Stomach (tissue), 9 donors: Measurements from ENCODE around the gene BTBD2. TPM values are rescaled to one million over a fixed set of nuclear protein-coding genes. Genes with fewer than 3 reads are reported as not detected.

ENCODE experiments used
- DNase-seq, 2 donors: peaks; one replicate each; pipeline versions ENCODE4 v3.0.0 to v3.0.0-alpha.2; 2013 to 2019
- H3K27ac ChIP-seq, 5 donors: fragments of 200-600 bp in 4 of 5; sonication (generic) in 4 of 5; one replicate each; pipeline ENCODE4 v1.5.1; 2013 to 2019; ENCODE audit warnings: mild to moderate bottlenecking in 1 of 5, moderate library complexity in 1 of 5
- H3K27me3 ChIP-seq, 3 donors: fragments of 200-600 bp; sonication (generic); one replicate each; pipeline ENCODE4 v1.5.1; 2017 to 2019; ENCODE audit warnings: mixed run types in 1 of 3
- H3K36me3 ChIP-seq, 4 donors: fragments of 200-600 bp; sonication (generic); 1 replicate in 3 of 4; 2 replicates in 1 of 4; pipeline ENCODE4 v1.5.1; 2016 to 2019
- H3K4me1 ChIP-seq, 4 donors: fragments of 200-600 bp; sonication (generic); one replicate each; pipeline ENCODE4 v1.5.1; 2016 to 2019
- H3K4me3 ChIP-seq, 4 donors: fragments of 200-600 bp; sonication (generic) in 3 of 4; one replicate each; pipeline ENCODE4 v1.5.1; 2016 to 2019; ENCODE audit warnings: mild to moderate bottlenecking in 1 of 4
- H3K9me3 ChIP-seq, 4 donors: fragments of 200-600 bp; sonication (generic); one replicate each; pipeline ENCODE4 v1.5.1; 2016 to 2019
- CTCF ChIP-seq, 7 experiments: fragments of 450-650 bp in 4 of 7; fragments of 200-600 bp in 3 of 7; sonication (generic) in 3 of 7; IDR thresholded peaks; one replicate each; pipeline ENCODE4 v1.5.1; 2016 to 2019; ENCODE audit warnings: antibody characterized with exemption in 7 of 7, control low read depth in 2 of 7, mild to moderate bottlenecking in 1 of 7
- EP300 ChIP-seq: sonication (generic); formaldehyde crosslinking; IDR thresholded peaks from one replicate; pipeline ENCODE4 v1.6.1; 2017; ENCODE audit warnings: antibody characterized with exemption
- POLR2A ChIP-seq, 4 donors: fragments of 450-650 bp; IDR thresholded peaks; one replicate each; pipeline ENCODE4 v1.6.1; 2016; ENCODE audit warnings: antibody characterized with exemption in 4 of 4, control low read depth in 2 of 4, mild to moderate bottlenecking in 1 of 4, moderate library complexity in 1 of 4
- POLR2AphosphoS5 ChIP-seq, 3 donors: sonication (generic); formaldehyde crosslinking; IDR thresholded peaks; one replicate each; pipeline ENCODE4 v1.6.1; 2016; ENCODE audit warnings: antibody characterized with exemption in 3 of 3
- WGBS, 5 donors: extraction: QIAGEN DNeasy Blood & Tissue Kit in 3 of 5; methylation state at CpG; one replicate each; pipeline versions ENCODE4 v1.1.5 to v1.1.7; 2013 to 2018; 5-methylcytosine and 5-hydroxymethylcytosine counted together
- intact Hi-C: fragments of 100-400 bp; cut with DNase I; formaldehyde crosslinking; loops from one replicate; pipeline ENCODE4 v1.15.1; 2023; ENCODE audit warnings: low total_unique reads
- polyA plus RNA-seq, 3 donors: library from polyadenylated mRNA; stranded (reverse); fragments of 200-250 nt; gene quantifications; one replicate each; pipeline ENCODE4 v1.2.3, GENCODE V29; 2013
- total RNA-seq, 5 donors: library from RNA; depleted of rRNA; stranded (reverse); fragments of >200 nt; gene quantifications; one replicate each; pipeline versions ENCODE4 v1.1.0 to v1.2.3, GENCODE V29; 2014 to 2016
- donor health status: healthy with polysubstance abuse.
- donor health status: Bipolar disorder and iron deficiency.
- donor health status: healthy.

BTBD2 gene
- total and polyA plus RNA-seq, 8 donors = 17.9 to 50.2 (median 37.6) TPM

GRCh38 chr19:1945899-1946298 lies 69.6 kb downstream of the BTBD2 start:
- no peak overlapping the region for H3K4me3 ChIP-seq
- H3K27me3 ChIP-seq = no peaks in the 10 kb centered on the region
- H3K27ac ChIP-seq = no peak overlapping the region
- peaks cover 4 to 25% (median 15%) of the 10 kb centered on the region in 4 donors for H3K36me3 ChIP-seq
- intact Hi-C loops = no loop called here
- peak; percentile 40 to 66 for DNase-seq
- H3K9me3 ChIP-seq = no peaks in the 10 kb centered on the region
- TF ChIP-seq EP300 (no peak), POLR2A (IDR thresholded peaks at IDR 0.05) (no peak), CTCF (IDR thresholded peaks at IDR 0.05) (peak in 3 of 7 experiments; percentile 25 to 47 (median 35)), POLR2AphosphoS5 (IDR thresholded peaks at IDR 0.05) (no peak)
- 77 to 87% (median 82%) methylated on average over 18 of the region's 18 CpGs for WGBS, 5 donors
- H3K4me1 ChIP-seq = peaks cover 25 to 49% (median 37%) of the 10 kb centered on the region in 4 donors

DNA sequence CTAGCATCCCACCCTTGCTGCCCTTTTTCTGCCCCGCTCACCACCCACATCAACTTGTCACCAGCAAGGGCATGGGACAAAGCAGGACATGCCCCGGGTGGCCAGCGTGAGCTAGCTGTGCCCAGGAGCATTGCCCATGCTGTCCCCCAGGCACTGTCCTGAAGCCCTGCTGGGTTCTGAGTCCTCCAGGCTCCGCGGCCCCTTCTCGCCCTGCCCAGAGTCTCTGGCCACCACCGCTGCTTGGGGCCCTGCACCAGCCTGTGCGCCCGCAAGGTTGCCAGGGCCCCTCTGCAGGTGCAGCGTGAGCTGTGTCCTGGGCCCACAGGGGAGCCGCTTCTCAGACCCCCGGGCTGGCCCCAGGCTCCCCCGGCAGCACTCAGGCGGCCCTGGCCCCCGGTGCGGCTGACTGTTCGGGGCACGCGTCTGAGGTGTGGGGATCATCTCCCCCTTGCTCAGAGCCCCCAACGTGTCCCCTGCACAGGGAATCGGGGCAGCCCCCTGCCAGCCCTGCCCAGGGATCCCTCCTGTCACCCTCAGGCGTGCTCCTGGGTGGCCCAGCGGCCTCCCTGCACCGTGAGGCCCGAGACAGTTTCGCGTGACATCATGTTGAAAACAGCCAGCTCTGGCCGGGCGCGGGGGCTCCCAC lies 70.5 kb downstream of the BTBD2 start:
- Histone ChIP-seq H3K4me3 (no peak overlapping the region), H3K4me1 (peaks cover 25 to 51% (median 40%) of the 10 kb centered on the region in 4 donors), H3K36me3 (peaks cover 4 to 18% (median 8%) of the 10 kb centered on the region in 4 donors), H3K27ac (no peak overlapping the region), H3K27me3 (no peaks in the 10 kb centered on the region), H3K9me3 (no peaks in the 10 kb centered on the region)
- TF ChIP-seq CTCF (IDR thresholded peaks at IDR 0.05) = no peak
- no peak for TF ChIP-seq POLR2A (IDR thresholded peaks at IDR 0.05)
- 85 to 91% (median 88%) methylated on average over 10 to 30 of the region's 30 CpGs for WGBS, 5 donors
- no peak for DNase-seq
- intact Hi-C loops = no loop called here

DNA sequence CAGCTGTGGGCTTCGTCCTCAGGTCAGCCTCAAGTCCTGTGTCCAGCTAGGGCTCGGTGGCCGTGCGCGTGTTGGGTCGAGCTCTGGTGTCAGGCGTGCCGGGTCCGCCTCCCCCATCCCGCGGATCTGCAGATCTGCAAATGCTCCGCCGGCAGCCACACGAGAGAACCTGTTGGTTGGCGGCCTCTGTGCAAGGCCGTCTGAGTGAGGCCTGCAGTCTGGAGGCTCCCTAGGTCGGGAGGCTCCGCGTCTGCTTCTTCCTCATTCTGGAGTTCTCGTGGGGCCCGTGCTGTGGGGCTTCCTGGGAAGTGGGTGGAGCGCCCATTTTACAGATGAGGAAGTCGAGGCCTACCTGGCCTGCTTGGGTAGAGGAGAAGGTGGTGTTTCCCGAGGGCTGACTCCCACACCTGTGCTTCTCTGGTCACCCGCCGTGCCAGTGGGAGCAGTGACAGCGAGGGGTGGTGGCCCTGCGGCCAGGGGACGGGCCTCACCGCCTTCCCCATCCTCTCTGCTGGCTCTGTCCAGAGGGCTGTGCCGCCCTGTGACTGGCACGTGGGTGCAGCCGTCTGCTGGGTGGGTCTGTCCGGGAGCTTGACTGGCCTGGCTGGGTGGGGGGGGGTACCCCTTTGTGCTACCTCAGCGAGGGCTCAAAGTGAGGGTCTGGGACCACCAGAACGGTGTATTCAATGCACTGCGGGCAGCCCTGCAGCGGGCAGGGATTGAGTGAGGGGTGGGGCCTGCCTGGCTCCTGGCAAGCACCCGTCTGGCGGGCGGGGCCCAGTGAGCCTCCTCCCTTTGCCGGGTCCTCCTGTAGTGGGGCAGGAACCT lies 71.2 kb downstream of the BTBD2 start:
- Histone ChIP-seq H3K9me3 (no peaks in the 10 kb centered on the region), H3K4me3 (peak overlapping the region in 1 of 4 donors; percentile 9), H3K4me1 (peaks cover 29 to 58% (median 47%) of the 10 kb centered on the region in 4 donors), H3K27me3 (no peaks in the 10 kb centered on the region), H3K36me3 (peaks cover 0 to 11% (median under 1%) of the 10 kb centered on the region in 4 donors), H3K27ac (peak overlapping the region in 2 of 5 donors; percentile 94 to 97)
- peak in 1 of 2 donors; percentile 33 for DNase-seq
- no peak for TF ChIP-seq EP300
- no peak for TF ChIP-seq CTCF (IDR thresholded peaks at IDR 0.05)
- no peak for TF ChIP-seq POLR2A (IDR thresholded peaks at IDR 0.05)
- TF ChIP-seq POLR2AphosphoS5 (IDR thresholded peaks at IDR 0.05) = no peak
- intact Hi-C loops = no loop called here
- WGBS, 5 donors = 45 to 77% (median 69%) methylated on average over 10 to 42 of the region's 42 CpGs

DNA sequence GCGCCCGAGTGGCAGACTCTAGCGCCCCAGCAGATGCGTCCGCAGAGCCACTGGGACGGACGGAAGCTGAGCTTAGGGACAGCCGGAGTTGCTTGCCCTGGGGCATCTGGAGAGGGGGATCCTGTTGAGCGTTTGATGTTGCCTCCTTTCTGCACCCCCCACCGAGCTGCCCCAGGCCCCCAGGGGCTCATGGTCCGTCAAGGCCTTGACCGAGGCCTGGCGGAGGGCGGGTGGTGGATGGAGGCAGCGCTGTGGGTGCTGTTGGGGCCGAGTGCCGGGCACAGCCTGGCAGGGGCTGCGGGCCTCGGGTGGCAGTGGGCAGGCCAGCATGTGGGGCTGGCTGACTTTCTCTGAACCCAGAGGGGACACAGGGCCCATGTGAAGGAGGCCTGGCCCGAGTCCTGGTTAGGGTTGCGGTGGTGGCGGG lies 71.8 kb downstream of the BTBD2 start:
- peaks cover 29 to 59% (median 48%) of the 10 kb centered on the region in 4 donors for H3K4me1 ChIP-seq
- intact Hi-C loops = no loop called here
- H3K9me3 ChIP-seq = no peaks in the 10 kb centered on the region
- peak overlapping the region in 1 of 4 donors; percentile 83 for H3K4me3 ChIP-seq
- WGBS, 5 donors = 85 to 96% (median 89%) methylated on average over 9 to 22 of the region's 22 CpGs
- DNase-seq = no peak
- H3K27ac ChIP-seq = peak overlapping the region in 2 of 5 donors; percentile 94 to 97
- no peaks in the 10 kb centered on the region for H3K27me3 ChIP-seq
- peaks cover 0 to 5% (median 0%) of the 10 kb centered on the region in 4 donors for H3K36me3 ChIP-seq
- no peak for TF ChIP-seq POLR2AphosphoS5 (IDR thresholded peaks at IDR 0.05)
- no peak for TF ChIP-seq EP300
- TF ChIP-seq CTCF (IDR thresholded peaks at IDR 0.05) = no peak
- no peak for TF ChIP-seq POLR2A (IDR thresholded peaks at IDR 0.05)
